Thyroid gland (tissue), 4 donors: Measurements from ENCODE around the gene XRN2. TPM values are rescaled to one million over a fixed set of nuclear protein-coding genes. Genes with fewer than 3 reads are reported as not detected.
A peak's percentile ranks its signal among the peaks of the same experiment; 100 is the strongest.

ENCODE experiments used
- DNase-seq, 2 donors: peaks; one replicate each; pipeline ENCODE4 v3.0.0-alpha.2; 2019
- H3K27ac ChIP-seq, 3 donors: fragments of 200-600 bp; sonication (generic); 1 replicate in 2 of 3; 2 replicates in 1 of 3; pipeline ENCODE4 v1.5.1; 2016 to 2019; ENCODE audit warnings: mild to moderate bottlenecking in 1 of 3, moderate library complexity in 1 of 3
- H3K27me3 ChIP-seq: fragments of 200-600 bp; sonication (generic); one replicate; pipeline ENCODE4 v1.5.1; 2019
- H3K36me3 ChIP-seq, 2 donors: fragments of 200-600 bp; sonication (generic); one replicate each; pipeline ENCODE4 v1.5.1; 2016 to 2019
- H3K4me1 ChIP-seq, 2 donors: fragments of 200-600 bp; sonication (generic); one replicate each; pipeline ENCODE4 v1.5.1; 2017 to 2019
- H3K4me3 ChIP-seq, 3 donors: fragments of 200-600 bp; sonication (generic); replicated peaks in 1 of 3; 1 replicate in 2 of 3; 2 replicates in 1 of 3; pipeline ENCODE4 v1.5.1; 2016; ENCODE audit warnings: mild to moderate bottlenecking in 1 of 3
- H3K9me3 ChIP-seq: fragments of 200-600 bp; sonication (generic); one replicate; pipeline ENCODE4 v1.5.1; 2017
- CTCF ChIP-seq, 6 experiments: fragments of 200-600 bp in 3 of 6; fragments of 450-650 bp in 3 of 6; sonication (generic) in 3 of 6; IDR thresholded peaks; one replicate each; pipeline ENCODE4 v1.5.1; 2016 to 2019; ENCODE audit warnings: antibody characterized with exemption in 6 of 6, mild to moderate bottlenecking in 2 of 6, inconsistent platforms in 1 of 6, moderate library complexity in 1 of 6
- POLR2A ChIP-seq, 2 donors: fragments of 450-650 bp; IDR thresholded peaks; one replicate each; pipeline ENCODE4 v1.6.1; 2017; ENCODE audit warnings: antibody characterized with exemption in 2 of 2, mild to moderate bottlenecking in 2 of 2, moderate library complexity in 1 of 2
- WGBS, 2 donors: methylation state at CpG; one replicate each; pipeline ENCODE4 v1.1.5; 2017; 5-methylcytosine and 5-hydroxymethylcytosine counted together
- intact Hi-C: fragments of 100-400 bp; cut with DNase I; formaldehyde crosslinking; loops from one replicate; pipeline ENCODE4 v1.15.1; 2023
- total RNA-seq, 4 donors: library from RNA; depleted of rRNA; stranded (reverse); fragments of >200 nt; gene quantifications; one replicate each; pipeline ENCODE4 v1.2.3, GENCODE V29; 2016

Gene XRN2
- total RNA-seq = 10 to 100 TPM; 76.7 to 87.5 (median 80.1) TPM

- DNase-seq = peak; percentile 94 to 95
- H3K9me3 ChIP-seq = no peaks in the 10 kb centered on the region
- peak in 1 of 2 donors; percentile 89 for TF ChIP-seq POLR2A (IDR thresholded peaks at IDR 0.05)
- peak in 1 of 6 experiments; percentile 20 for TF ChIP-seq CTCF (IDR thresholded peaks at IDR 0.05)
- 0% methylated on average over 3 to 26 of the region's 87 CpGs for WGBS, 2 donors
- peaks cover 12 to 15% of the 10 kb centered on the region in 2 donors for H3K4me1 ChIP-seq
- H3K27me3 ChIP-seq = no peaks in the 10 kb centered on the region
- H3K36me3 ChIP-seq = no peaks in the 10 kb centered on the region
- peak within 1 kb of the TSS; percentile 86 to 97 (median 96) for H3K27ac ChIP-seq
- H3K4me3 ChIP-seq = peak within 1 kb of the TSS; percentile 44 to 95 (median 80)
- intact Hi-C loops = no loop called here
These were observed at the start of gene XRN2 for GRCh38 chr20:21303061-21303871. TSS of gene XRN2 (plus strand) at chr20:21303331. CDS start at chr20:21303399, 68 bp downstream.

- no peaks in the 10 kb centered on the region for H3K4me1 ChIP-seq
- H3K4me3 ChIP-seq = no peak overlapping the region
- TF ChIP-seq CTCF (IDR thresholded peaks at IDR 0.05) (no peak), POLR2A (IDR thresholded peaks at IDR 0.05) (no peak)
- H3K27ac ChIP-seq = no peak overlapping the region
- no peaks in the 10 kb centered on the region for H3K36me3 ChIP-seq
- 57 to 70% methylated on average over 3 of the region's 3 CpGs for WGBS, 2 donors
- DNase-seq = no peak
- H3K9me3 ChIP-seq = no peaks in the 10 kb centered on the region
- intact Hi-C loops = no loop called here
- H3K27me3 ChIP-seq = no peaks in the 10 kb centered on the region
These were observed 45.9 kb upstream of the XRN2 start for GRCh38 chr20:21257192-21257591.

- H3K36me3 ChIP-seq = no peaks in the 10 kb centered on the region
- peak; percentile 67 to 73 for DNase-seq
- no peak overlapping the region for H3K27ac ChIP-seq
- no peaks in the 10 kb centered on the region for H3K9me3 ChIP-seq
- no peak overlapping the region for H3K4me3 ChIP-seq
- intact Hi-C loops = no loop called here
- H3K4me1 ChIP-seq = no peaks in the 10 kb centered on the region
- no peaks in the 10 kb centered on the region for H3K27me3 ChIP-seq
- WGBS, 2 donors = 26 to 27% methylated on average over 6 of the region's 6 CpGs
- TF ChIP-seq CTCF (IDR thresholded peaks at IDR 0.05) (no peak), POLR2A (IDR thresholded peaks at IDR 0.05) (no peak)
These were observed 44.7 kb upstream of the XRN2 start for GRCh38 chr20:21258411-21258810.

GRCh38 chr20:21259346-21259745, 43.8 kb upstream of the XRN2 start:
- TF ChIP-seq POLR2A (IDR thresholded peaks at IDR 0.05) (no peak), CTCF (IDR thresholded peaks at IDR 0.05) (no peak)
- H3K36me3 ChIP-seq = no peaks in the 10 kb centered on the region
- H3K4me3 ChIP-seq = no peak overlapping the region
- no peak for DNase-seq
- no peaks in the 10 kb centered on the region for H3K27me3 ChIP-seq
- no peaks in the 10 kb centered on the region for H3K4me1 ChIP-seq
- H3K27ac ChIP-seq = no peak overlapping the region
- no peaks in the 10 kb centered on the region for H3K9me3 ChIP-seq
- intact Hi-C loops = no loop called here
- 91 to 92% methylated on average over 8 of the region's 8 CpGs for WGBS, 2 donors

- intact Hi-C loops = no loop called here
- no peak for TF ChIP-seq POLR2A (IDR thresholded peaks at IDR 0.05)
- TF ChIP-seq CTCF (IDR thresholded peaks at IDR 0.05) = no peak
- Histone ChIP-seq H3K27ac (no peak overlapping the region), H3K36me3 (no peaks in the 10 kb centered on the region), H3K4me1 (no peaks in the 10 kb centered on the region), H3K9me3 (no peaks in the 10 kb centered on the region), H3K27me3 (no peaks in the 10 kb centered on the region), H3K4me3 (no peak overlapping the region)
- 81 to 88% methylated on average over 2 of the region's 2 CpGs for whole genome bisulfite sequencing, 2 donors
- no peak for DNase-seq
These were observed 40.3 kb upstream of the XRN2 start for GRCh38 chr20:21262812-21263211.
